Activated gamma-delta T cell treated with anti-CD3 and anti-CD28 coated beads, Interleukin-2, amount 50 U/mL, for 16 hours (primary cell): ENCODE results near the gene ENO1.
A peak's percentile ranks its signal among the peaks of the same experiment; 100 is the strongest.

Source experiments
- DNase-seq: peaks from one replicate; pipeline ENCODE4 v3.0.0-alpha.2; 2020; ENCODE audit warnings: low read depth

Gene ENO1

GRCh38 chr1:8870616-8871538 lies 7.6 kb downstream of the ENO1 start:
- DNase-seq: no peak

DNA sequence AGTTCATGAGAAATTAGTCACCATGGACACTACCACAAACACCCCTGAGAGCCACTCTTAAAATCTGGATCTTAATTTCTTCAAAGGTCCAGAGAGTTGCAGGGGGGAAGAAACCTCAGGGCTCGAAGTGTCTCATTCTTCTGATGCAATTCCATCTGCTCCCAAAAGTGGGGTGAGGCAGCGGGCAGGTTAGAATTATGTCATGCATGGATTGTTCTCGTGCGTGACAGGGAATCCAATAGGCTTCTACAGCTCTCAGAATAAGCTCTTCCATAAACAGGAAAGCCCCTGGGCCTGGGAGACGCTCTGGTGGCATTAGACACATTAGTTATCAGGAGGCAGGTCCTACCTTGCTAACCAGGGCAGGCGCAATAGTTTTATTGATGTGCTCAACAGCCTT lies 8.4 kb downstream of the ENO1 start:
- no peak for DNase-seq

DNA sequence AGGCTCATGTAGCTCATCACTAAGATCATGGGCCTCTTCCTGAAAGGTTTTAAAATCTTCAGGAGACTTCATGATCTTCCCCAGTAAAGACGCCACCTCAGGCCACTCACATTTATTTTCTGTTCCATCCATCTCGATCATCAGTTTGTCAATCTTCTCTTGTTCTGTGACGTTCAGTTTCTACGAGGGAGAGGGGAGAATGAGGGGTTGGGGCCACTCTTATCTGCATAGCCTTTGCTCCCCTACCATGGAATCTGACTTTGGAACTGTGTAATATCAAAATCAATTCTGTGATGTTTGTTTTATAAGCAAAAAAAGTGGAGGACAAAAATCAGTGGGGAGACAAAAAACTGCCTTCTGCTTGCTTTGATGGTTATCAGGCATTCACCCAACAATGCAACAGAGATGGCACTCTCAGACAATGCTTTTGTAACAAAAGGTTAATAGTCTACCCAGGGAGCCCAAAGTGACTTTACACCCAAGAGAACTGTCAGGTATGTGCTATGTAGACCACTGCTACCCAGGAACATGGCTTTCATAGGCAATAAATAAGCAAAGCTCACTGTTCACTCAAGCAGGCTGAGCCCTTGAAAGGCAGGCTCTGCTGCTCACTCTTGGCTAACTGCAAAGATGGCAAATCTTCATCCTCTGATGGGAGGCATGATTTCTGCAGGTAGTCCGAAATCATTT lies 10.5 kb downstream of the ENO1 start:
- DNase-seq: no peak

- no peak for DNase-seq
Measured at GRCh38 chr1:8866792-8867415, 11.6 kb downstream of the ENO1 start.

DNA sequence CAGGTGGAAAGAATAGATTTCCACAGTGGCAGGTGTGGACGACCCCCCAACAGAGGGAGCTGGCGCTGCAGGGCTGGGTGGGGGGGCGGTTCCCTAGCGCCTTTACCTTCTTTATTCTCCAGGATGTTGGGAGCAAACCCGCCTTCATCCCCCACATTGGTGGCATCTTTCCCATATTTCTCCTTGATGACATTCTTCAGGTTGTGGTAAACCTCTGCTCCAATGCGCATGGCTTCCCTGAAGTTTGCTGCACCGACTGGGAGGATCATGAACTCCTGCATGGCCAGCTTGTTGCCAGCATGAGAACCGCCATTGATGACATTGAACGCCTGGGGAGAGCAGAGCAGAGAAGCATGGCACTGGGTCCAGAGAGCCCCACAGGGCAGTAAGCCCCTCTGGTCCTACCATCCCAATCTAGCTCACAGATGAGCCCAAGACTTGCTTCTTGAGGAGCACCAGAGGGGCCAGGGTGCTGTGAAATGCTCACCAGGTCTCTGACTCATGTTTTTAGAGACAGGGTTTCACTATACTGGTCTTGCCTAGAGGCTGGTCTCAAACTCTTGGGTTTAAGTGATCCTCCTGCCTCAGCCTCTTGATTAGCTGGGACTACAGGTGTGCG lies 12.2 kb downstream of the ENO1 start:
- no peak for DNase-seq

DNA sequence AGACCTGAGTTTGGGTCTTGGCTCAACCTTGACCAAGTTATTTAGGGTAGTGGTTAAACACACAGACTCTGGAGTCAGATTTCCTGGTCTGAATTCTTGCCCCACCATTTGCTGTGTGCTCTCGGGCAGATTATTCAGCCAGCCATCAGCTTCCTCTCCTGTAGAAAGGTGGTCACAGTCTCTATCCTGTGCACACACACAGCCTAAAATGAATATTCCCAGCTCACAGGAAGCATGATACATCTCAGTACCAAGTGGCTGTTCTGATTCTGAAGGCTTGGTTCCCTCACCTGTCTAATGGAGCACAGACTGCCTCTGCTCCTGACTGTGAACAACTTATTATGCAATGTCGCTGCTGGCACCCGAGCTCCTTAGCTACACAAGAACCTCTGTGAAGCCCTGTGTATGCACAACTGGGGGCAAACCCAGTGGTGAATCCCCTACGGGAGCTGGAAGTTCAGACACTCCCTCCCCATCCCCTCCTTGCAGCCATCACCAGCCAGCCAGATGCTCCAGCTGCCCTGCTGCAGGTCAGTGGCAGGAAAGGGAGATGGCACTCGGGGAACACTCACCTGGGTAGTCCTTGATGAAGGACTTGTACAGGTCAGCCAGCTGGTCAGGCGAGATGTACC lies 13.7 kb downstream of the ENO1 start:
- DNase-seq: no peak

DNA sequence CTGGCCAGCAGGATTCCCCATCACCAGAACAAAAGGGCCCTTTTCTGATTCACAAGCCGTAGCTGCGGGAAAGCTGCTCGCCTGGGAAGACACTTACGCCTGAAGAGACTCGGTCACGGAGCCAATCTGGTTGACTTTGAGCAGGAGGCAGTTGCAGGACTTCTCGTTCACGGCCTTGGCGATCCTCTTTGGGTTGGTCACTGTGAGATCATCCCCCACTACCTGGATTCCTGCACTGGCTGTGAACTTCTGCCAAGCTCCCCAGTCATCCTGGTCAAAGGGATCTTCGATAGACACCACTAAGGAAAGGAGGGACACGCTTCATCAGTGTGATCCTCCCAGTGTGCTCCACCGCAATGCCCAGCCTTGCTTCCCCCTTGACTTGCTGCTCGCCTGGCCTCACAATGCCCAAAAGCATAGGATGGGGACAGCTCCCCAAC lies 14.7 kb downstream of the ENO1 start:
- DNase-seq: no peak

- DNase-seq: no peak
Measured at GRCh38 chr1:8863138-8863537, 15.3 kb downstream of the ENO1 start.

DNA sequence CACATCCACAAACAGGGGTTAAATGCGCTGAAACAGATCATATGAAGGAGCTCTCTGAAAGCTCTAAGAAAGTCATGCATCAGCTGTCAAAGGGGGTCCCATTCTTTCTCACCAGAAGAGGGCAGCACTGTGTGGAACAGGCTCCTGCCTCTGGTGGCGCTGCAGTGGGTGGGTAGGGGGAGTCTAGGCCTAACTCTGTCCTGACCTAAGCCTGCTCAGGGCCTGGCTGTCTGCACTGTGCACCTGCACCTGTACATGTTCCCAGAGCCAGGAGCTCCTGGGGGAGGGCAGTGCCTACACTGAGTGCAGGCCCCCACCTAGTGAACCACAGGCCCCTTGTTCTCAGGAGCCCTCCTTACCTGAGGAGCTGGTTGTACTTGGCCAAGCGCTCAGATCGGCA lies 16.0 kb downstream of the ENO1 start:
- DNase-seq: peak; percentile 33

DNA sequence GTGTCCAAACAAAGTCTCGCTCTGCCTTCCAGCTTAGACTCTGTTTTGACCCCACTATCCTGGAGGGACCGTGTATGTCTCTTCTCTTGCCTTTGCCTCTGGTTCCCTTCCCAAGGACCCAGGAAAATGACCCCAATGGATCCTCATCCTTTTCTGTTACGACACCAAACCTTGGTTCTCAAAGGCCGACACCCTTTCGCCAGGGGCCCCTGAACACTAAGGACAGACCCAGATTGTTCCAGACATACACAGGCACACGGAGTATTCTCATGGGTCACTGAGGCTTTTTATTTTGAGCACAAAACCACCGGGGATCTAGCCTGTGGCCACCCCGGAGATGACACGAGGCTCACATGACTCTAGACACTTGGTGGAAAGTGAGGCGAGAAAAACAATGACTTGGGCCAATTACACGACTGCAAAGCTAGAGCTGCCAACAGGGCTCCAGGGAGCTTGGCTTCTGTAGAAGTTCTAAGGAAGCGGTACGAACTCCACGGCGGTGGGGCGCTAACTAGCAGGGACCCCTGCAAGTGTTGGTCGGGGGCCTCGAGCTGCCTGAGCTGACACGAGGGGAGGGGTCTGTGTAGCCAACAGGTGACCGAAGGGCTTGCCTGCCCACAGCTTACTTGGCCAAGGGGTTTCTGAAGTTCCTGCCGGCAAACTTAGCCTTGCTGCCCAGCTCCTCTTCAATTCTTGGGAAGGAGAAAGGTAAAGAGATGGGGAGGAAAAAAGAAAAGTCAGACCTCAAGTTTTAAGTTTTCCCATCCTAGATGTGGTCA lies 17.6 kb downstream of the ENO1 start:
- no peak for DNase-seq

DNA sequence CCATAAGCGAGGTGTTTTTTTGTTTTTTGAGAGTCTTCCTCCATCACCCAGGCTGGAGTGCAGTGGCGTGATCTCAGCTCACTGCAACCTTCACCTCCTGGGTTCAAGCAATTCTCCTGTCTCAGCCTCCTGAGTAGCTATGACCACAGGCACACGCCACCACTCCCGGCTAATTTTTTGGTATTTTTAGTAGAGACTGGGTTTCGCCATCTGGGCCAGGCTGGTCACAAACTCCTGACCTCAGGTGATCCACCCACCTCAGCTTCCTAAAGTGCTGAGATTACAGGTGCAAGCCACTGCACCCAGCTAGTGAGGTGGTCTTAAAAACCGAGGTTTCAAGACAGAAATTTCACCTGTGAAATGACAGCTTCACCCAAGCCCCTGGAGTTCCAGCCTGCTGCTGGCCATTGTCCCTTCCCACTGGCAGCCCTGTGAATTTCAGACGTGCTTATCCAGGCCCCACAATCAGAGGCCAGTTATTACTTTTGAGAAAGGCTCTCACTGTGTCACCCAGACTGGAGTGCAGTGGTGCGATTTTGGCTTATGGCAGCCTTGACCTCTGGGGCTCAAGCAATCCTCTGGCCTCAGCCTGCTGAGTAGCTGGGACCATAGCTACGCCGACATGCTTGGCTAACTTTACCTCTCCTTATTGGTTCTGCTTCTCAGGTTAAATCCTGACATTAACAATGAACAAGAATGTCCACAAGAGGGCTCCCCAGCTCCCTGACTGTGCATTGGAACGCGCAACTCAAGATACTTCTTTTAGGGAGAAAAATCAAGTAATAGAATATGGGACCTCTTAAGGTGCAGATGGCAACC lies 19.4 kb downstream of the ENO1 start:
- DNase-seq: no peak

DNA sequence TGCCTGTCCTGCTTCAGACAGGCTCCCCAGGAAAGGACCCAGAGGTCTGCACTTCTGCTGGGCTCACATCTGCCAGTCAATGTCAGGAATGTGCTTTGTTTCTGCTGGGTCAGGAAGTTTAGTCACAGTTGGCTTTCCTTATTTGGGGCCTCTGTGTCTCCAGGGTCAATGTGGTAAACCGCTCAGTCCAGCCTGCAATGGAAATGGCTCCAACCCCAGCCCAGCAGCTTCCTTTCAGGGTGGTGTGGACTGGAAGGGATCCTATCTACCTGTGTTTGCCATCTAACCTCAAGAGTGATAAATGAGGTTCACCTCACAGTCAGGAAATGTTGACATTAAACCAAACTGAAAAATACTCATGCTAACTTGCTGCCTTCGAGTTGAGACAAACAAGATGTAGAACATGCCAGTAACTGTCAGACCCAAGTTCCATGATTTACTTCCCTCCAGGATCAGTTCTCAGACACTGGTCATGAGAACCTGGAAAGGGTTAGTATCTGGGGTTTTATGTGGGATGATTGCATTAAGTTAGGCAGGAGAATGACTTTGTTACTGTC lies 20.3 kb downstream of the ENO1 start:
- DNase-seq: no peak

GRCh38 chr1:8856689-8857412 lies 21.6 kb downstream of the ENO1 start:
- DNase-seq: no peak

- DNase-seq: no peak
Measured at GRCh38 chr1:8854240-8854639, 24.2 kb downstream of the ENO1 start.

- no peak for DNase-seq
Measured at GRCh38 chr1:8851060-8851459, 27.4 kb downstream of the ENO1 start.

GRCh38 chr1:8848663-8849386 lies 29.7 kb downstream of the ENO1 start:
- DNase-seq: peak; percentile 61

DNA sequence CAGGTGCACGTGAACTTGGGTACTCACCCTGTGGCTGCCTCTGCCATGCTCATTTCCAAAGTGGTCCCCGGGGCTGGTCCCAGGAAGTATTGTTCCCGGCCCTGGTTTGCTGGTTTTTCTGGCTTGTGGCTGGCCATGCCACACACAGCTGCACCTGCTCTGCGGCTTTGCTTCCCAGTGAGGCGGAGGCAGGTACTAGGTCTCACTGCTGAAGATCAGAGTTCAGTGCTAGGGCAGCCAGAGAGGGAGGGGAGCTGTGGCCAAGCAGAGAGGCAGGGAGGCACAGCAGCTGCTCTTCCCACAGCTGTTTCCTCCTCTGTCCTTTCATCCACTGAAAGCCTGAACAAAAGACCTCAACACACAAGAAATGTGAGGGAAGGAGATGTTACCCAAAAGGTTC lies 30.5 kb downstream of the ENO1 start:
- DNase-seq: no peak

DNA sequence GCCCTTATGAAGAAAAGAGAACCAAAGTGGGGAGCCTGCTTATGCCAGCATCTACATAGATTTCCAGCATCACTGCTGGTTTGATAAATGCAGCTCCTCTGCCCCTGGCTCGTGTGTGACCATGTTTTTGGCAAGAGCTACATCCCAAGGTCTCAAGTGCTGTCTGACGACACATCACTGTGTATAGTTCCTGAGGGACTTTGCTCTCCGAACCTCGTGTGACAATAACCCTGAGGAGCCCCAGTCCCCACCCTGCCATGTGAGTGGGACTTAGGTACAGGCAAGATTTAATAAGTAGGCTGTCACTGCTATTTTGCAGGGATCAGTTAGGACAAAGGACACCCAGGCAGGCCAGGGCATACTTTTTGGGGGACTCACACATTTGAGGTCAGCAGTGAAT lies 32.2 kb downstream of the ENO1 start:
- no peak for DNase-seq
